ENCODE data around the gene ACTL7B. TPM values are rescaled to one million over a fixed set of nuclear protein-coding genes. Genes with fewer than 3 reads are reported as not detected.

Gene ACTL7B
- total and polyA plus RNA-seq, 2 of the 8 experiments (the other 6 are each of a cell fraction or from before 2014, with no cell fraction given), result not detected

GRCh38 chr9:108823829-108824228 lies 32.0 kb downstream of the ACTL7B start (continued):
- no peak for TF ChIP-seq ATF3 (IDR thresholded peaks at IDR 0.05; ENCODE audit: insufficient read depth, low read depth, low read length)
